SIG-M5 treated with dmso at 0.1 percent for 504 hours (cell line): ENCODE data around the gene TSPAN12.
"Not testable (repeated sequence)": the region's sequence is repeated elsewhere in the genome, so short reads cannot be mapped to it uniquely, and the experiment has no call there.

ENCODE experiments used
- DNase-seq: peaks from one replicate; lab custom pipeline; 2025; ENCODE audit not compliant: unreplicated experiment; lab: John Stamatoyannopoulos, UW

Gene TSPAN12, protein sequence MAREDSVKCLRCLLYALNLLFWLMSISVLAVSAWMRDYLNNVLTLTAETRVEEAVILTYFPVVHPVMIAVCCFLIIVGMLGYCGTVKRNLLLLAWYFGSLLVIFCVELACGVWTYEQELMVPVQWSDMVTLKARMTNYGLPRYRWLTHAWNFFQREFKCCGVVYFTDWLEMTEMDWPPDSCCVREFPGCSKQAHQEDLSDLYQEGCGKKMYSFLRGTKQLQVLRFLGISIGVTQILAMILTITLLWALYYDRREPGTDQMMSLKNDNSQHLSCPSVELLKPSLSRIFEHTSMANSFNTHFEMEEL

GRCh38 chr7:120857588-120858573 is at the start of gene TSPAN12:
Gene TSPAN12 (minus strand): TSS chr7:120858144. CDS start chr7:120856763, 1,381 bp downstream.
- DNase-seq: peak; percentile 39

DNA sequence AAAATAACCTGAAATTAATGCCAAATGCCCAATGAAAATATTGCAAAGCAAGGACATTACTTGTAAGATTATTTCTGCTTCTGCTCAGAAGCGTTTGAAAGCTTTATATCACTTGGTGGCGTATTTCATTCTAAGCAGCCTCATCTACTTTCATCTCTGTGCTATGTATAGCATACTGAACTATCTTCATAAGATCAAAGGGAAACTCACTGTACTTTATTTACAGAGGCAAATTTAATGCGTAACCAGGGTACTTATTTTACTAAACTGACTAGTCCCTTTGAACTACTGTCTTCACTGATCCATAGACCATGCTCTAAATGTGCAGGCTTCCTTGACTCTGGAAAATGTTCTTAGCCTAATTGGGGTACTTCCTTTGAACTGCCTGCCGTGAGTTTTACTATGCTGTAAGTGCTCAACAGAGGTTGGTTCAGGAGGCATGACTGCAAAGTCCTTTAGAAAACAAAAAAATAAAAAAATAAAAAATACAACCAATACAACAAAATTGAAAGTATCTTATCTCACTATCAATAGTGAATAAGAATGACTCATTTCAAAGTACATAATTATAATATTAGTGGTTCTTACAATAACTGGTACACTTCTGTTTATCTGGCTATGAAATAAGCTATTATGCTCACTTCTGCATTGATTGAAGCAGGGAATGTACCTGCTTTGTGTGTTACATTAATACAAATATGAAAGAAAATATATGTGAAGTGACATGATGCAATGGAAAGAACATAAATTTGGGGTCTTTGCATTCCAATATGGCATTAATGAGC is 41.0 kb upstream of the TSPAN12 start:
- DNase-seq: no peak

DNA sequence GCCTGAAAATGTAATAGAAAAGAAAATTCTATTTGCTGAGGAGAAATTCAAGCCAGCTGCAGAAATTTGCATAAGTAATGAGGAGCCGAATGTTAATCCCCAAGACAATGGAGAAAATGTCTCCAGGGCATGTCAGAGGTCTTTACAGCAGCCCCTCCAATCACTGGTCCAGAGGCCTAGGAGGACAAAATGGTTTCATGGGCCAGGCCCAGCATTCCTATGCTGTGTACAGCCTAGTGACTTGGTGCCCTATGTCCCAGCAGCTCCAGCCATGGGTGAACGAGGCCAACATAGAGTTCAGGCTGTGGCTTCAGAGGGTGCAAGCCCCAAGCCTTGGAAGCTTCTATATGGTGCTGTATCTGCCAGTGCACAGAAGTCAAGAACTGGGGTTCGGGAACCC is 37.3 kb upstream of the TSPAN12 start:
- not testable (repeated sequence) for DNase-seq

DNA sequence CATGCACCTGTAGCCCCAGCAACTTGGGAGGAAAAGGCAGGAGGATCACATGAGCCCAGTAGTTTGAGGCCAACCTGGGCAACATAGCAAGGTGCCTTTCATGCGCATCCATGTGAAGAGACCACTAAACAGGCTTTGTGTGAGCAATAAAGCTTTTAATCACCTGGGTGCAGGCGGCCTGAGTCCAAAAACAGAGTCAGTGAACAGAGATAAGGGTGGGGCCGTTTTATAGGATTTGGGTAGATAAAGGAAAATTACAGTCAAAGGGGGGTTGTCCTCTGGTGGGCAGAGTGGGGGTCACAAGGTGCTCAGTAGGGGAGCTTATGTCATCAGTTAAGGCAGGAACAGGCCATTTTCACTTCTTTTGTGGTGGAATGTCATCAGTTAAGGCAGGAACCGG is 27.7 kb upstream of the TSPAN12 start:
- DNase-seq: not testable (repeated sequence)

DNA sequence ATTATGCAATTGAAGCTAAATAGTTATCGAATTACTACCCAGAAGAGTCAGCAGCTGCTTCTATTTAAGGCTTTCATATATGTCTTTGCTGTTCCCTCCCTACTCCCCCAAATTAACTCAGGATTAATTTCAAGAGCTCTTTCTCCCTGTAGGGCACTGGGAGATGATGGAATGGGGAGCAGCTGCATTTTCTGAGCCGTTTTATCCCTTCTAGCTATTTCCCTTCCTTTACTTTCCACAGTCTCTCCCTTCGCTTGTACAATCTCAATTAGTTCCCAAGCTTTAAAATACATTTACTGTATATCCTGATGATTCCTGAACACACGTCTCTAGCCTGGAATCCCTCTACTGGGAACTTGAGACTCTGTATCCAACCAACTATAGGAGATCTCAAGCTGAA is 19.8 kb upstream of the TSPAN12 start:
- DNase-seq: no peak

DNA sequence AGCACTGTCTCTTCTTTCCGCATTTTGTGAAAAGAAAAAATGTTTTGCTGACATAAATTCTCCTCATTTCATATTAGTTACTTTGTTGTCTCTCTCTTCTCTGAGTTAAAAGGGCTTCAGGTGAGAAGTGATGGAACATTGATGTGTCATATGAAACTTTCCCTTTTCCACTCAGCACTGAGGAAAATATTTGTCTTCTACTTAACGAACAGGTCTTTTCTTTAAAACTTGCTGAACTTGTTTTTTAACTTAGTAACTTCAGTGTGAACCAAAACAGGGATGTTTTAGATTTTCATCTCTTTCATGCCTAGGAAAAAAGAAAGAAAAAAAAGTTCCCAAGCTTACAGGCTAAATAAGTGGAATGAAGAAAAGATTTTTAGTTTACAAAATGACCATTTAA is 19.0 kb upstream of the TSPAN12 start:
- DNase-seq: peak; percentile 20

DNA sequence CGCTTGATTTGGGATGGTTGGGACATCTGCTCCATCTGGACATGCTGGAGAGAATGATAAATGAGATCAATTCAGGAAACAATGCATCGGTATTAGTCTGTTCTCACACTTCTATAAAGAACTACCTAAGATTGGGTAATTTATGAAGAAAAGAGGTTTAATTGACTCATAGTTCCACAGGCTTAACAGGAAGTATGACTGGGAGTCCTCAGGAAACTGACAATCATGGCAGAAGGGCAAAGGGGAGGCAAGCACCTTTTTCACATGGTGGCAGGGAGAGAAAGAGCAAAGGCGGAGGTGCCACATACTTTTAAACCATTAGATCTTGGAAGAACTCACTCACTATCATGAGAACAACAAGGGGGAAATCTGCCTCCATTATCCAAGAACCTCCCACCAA is 16.8 kb upstream of the TSPAN12 start:
- no peak for DNase-seq

GRCh38 chr7:120874016-120874415 is 16.1 kb upstream of the TSPAN12 start:
- DNase-seq: no peak

DNA sequence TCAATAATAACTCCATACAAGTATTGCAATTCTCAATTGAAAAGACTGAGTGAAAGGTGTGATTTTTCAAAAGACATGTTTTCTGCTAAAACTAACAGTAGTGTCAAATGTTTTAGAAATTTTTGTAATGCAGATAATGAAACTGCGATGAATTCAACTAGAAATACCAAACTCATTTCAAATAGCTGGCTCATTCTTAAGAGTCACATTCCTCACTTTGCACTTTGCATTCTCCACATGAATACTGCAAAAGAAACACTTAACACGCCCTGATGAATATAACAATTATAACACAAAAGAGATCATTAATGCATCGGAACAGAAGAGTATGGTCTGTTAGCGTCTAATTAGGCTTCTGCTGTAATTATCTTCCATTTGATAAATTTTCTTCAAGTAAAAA is 15.5 kb upstream of the TSPAN12 start:
- DNase-seq: no peak

- DNase-seq: no peak
Measured at GRCh38 chr7:120869700-120870099, 11.8 kb upstream of the TSPAN12 start.

DNA sequence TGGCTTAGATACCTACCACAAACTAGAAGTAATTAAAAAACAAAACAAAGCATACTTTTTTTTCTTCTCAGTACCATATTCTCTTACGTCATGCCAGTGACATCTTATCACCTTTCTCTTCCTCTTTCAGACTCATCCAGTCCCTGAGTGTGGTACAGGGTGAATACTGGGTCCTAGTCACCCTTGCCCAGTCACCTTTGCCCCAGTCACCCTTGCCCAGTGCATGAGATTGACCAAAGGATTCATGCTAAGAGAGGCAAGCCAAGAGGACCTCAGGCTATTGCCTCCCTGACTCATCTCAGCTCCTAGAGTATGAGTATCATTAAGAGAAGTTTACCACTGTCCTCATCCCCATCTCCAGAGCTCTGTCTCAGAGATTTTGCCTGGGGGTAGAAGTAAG is 10.0 kb upstream of the TSPAN12 start:
- no peak for DNase-seq

DNA sequence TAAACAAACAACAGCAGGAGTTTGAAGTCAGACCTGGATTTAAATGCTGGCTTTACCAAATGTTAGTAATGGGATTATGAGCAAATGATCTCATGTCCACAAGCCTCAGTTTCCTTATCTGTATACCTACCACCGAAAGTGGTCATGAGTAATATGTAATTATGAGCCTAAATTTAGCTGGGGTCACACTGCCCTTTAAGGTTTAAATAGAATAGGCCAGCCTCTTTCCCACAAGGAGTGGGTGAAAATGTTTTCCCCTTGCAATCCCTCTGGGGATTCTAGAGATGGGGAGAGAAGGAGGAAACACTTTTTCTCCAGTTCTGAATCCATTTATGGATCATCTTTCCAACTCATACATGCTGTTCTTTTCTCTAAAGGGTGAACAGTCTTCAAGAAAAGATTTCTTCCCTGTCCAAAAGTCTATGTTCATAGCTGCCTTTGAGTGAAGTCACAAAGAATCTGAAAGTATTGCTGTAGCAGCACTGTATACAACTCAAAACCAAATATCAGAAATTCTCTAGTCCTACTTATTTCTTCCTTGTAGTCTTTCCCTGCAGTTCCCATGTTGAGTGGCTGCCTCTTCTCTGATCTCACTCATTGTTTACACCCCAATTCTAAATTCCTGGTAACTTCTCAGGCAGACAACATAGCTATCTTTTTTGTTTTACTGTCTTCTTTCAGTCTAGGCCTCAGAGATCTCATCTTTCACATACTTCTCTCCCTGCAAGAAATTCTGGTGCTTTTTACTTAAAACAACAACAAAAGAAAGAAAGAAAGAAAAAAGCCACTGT is 7.4 kb upstream of the TSPAN12 start:
- no peak for DNase-seq

DNA sequence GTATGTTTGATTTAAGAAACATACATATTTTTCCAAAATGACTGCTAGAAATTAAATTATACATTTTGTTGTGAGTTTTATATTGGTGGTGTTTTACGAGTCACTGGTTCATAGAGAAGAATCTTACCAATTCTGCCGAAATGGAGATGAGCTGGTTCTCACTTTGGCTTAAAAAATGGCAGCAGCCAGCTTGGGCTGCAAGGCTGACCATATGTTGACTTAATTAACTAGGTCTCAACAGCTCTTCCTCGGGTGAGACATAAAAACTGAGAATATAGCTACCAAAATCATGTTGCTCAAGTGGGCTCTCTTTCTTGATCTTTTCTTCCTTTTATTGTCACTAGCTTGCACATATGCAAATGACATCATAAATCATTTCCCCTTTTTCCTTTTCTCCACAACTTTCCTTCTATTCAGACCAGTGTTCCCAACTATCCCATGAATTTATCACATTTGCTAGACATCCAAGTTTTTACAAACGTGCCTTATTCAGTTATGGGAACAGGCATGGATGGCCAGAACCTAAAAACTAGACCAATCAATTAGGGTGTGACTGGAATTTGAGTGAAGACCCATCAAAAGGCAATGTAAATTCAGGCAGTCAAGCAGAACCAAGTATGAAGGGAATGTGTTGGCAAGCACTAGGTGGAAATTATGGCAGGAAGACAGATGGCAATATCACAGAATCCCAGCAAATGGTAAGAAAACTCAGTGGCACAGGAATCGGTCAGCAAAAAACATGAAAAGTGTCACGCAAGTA is 6.4 kb upstream of the TSPAN12 start:
- DNase-seq: no peak

DNA sequence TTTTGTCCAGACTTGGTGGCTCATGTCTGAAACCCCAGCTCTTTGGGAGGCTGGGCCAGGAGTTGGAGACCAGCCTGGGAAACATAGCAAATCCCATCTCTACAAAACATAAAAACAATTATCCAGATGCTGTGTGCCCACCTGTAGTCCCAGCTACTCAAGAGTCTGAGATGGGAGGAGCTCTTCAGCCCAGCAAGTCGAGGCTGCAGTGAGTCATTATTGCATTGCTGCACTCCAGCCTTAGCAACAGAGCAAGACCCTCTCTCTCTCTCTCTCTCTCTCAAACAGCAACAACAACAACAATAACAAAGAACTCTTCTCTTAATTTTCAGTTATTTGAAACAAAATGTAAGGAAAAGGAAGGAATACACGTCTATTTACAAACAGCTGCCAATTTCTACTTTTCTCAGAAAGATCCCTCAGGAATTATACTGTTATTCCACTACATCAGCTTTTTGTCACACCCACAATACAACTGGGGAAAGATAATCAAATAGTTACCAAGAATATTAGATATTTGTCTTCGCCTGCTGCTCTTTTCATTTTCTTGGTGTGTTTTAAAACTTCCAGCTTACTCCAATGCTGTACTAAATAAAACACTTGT is 5.1 kb upstream of the TSPAN12 start:
- DNase-seq: no peak

- DNase-seq: no peak
Measured at GRCh38 chr7:120860156-120860555, 2.2 kb upstream of the TSPAN12 start.

DNA sequence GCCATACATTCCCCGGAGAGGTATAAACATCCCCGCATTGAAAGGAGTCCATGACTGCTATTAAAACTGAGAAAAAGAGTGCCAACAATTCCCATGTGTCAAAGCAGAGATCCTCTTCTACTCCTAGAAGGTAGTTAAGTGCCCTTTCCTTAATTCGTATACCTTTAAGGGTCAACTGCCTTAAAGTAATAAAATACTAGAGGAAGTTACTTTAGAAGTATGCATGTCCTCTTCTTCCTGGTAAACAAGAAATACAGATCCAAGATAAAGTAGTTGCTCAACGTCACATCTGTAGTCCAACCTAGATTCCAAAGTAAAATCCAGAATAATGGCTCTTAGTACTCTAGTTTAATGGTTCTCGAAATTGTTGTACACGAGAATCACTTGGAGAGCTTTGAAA is 1.5 kb upstream of the TSPAN12 start:
- no peak for DNase-seq

DNA sequence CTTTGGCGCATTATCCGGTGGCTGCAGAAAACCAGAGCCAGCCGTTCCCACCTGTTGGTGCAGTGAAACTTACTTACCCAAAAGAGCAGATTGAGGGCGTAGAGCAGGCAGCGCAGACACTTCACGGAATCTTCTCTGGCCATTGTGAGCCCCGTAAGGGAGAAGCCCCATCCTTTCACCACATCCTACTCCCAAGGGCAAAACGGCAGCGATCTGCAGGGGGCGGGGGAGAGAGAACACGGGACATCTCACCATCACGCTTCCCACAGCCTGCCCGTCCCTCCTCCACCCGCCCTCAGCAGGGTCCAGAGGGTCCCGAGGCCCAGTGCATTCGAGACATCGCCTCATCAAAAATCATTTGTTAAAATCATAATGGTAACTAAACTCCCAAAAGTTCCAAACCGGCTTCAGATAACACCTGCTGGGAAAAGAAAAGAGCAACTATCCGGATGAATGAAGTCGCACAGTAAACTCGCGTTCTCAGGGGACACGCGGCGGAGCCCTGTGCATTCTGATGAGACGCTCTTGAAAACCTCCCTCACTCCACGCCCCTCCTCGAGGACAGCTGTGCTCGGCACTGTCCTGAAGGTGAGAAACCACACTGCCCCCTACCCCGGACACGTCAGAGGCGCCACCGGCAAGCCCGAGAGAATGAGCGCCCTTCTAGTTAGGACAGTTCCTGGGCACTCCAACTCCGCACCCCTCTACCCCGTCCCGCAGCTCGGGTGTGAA is 1.2 kb downstream of the TSPAN12 start:
- no peak for DNase-seq

GRCh38 chr7:120856198-120856597 is 1.7 kb downstream of the TSPAN12 start:
- DNase-seq: no peak

GRCh38 chr7:120852700-120853099 is 5.2 kb downstream of the TSPAN12 start:
- no peak for DNase-seq
